IPS DF 4.7 (cell line): ENCODE data around the gene HEATR5B.

Source experiments
- DNase-seq: peaks from one replicate; pipeline ENCODE4 v3.0.0-alpha.2; 2013; ENCODE audit warnings: low spot score; ENCODE audit errors: extremely low read depth

The HEATR5B gene

GRCh38 chr2:37083873-37084794 is at the start of gene HEATR5B, which contains the start of gene GPATCH11:
HEATR5B (minus strand) TSS chr2:37084372; CDS start chr2:37083414, 958 bp downstream.
GPATCH11 (plus strand) TSS chr2:37084518; CDS start chr2:37088382, 3,864 bp downstream.
- peak; percentile 92 for DNase-seq

DNA sequence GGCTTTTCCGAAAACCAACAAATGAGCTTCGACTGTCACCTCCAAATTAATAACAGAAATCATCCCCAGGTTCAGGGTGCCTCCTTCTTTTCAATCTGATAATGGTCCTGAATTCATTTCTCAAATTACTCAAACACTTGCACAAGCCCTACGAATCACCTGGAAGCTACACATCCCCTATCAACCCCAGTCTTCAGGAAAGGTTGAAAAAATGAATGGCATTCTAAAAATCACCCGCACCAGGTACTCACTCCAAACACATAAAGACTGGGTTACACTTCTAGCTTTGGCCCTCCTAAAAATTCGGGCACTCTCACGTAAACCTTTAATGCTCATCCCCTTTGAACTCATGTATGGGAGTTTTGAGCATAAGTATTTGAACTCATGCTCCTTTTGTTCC is 48.7 kb upstream of the HEATR5B start:
- DNase-seq, result no peak

- DNase-seq, result no peak
Observed at GRCh38 chr2:37125416-37125815, 41.2 kb upstream of the HEATR5B start.

DNA sequence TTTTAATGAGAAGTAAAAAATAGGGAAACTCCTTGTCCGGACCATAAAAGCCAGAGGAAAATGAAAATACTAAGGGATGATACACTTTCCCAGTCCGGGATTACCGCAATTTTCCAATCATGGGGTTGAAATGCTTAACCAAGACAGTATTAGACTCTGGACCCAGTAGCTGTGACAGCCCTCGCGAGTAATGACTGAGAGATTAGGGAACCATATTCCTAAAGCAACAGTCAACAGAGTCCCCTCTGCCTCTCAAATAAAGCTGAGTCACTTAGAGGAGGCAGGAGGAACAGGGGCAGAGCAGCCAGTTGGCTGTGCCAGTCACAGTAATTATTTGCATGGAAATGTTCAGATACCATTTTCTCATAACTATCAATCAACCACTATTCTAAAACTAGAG is 35.0 kb upstream of the HEATR5B start:
- no peak for DNase-seq

DNA sequence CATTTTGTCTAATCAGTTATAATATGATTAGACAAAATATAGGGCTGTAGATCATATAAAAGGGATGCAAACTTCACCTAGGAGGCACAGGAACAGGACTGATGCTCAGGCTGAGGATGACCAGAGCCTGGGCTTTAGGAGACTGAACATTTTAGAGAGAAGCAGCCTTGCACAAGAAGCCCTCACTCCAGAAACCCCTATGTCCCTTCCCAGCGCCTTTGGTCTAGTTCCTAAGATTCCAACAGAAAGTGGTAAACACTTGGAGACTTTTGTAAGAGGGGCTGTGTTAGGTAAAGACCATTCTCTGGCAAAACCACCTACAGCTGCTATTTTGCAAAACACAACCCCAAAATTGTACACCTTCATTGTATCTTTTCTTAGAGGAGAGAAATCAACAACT is 33.4 kb upstream of the HEATR5B start:
- no peak for DNase-seq

DNA sequence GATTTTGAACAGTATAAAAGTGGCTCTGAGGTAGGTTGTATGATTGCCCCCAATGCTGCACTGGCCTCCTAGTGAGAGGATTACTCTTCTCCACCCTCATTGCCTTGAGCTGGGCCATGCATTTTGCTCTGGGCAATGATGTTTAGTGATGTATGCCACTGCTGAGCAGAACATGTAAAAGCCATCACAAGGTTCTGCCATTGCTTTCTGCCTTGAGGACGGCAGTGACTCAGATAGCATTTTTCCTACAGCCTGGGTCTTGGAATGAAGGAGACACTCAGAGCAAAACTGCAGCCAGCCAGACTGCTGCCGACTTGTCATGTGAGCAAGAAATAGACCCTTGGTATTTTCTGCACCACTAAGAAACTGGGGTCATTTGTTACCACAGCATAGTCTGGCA is 27.8 kb upstream of the HEATR5B start:
- DNase-seq, result no peak

- no peak for DNase-seq
Observed at GRCh38 chr2:37110306-37111212, 26.4 kb upstream of the HEATR5B start.

DNA sequence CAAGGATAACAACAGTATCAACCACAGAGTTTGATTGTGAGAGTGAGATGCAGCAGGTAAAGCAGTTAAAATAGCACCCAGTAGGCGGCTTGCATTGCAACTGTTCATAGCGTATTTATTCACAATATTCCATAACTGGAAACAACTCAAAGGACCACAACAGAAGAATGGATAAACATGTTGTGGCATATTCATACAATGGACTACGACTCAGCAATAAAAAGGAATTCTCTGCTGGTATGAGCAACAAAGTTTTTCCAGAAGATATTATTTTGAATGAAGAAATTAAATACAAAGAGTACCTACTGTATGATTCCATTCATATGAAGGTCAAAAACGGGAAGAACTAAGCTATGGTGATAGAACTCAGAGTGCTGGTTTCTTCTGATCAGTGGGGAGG is 25.4 kb upstream of the HEATR5B start:
- no peak for DNase-seq

DNA sequence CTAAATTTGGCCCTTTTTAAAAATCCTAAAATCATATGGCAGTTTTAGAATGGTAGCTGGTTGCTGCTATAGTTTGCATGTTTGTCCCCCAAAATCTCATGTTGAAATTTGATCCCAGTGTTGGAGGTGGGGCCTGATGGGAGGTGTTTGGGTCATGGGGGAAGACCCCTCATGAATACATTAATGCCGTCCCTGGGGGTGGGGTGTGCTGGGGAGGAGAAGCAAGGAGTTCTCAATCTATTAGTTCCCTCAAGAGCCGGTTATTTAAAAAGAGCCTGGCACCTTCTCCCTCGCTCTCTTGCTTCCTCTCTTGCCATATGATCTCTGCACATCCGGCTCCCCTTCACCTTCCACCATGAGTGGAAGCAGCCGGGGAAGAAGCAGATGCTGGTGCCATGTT is 21.0 kb upstream of the HEATR5B start:
- no peak for DNase-seq

GRCh38 chr2:37104178-37104577 is 20.0 kb upstream of the HEATR5B start:
- no peak for DNase-seq

- no peak for DNase-seq
Observed at GRCh38 chr2:37102588-37102987, 18.4 kb upstream of the HEATR5B start.

- no peak for DNase-seq
Observed at GRCh38 chr2:37100054-37100453, 15.9 kb upstream of the HEATR5B start.

DNA sequence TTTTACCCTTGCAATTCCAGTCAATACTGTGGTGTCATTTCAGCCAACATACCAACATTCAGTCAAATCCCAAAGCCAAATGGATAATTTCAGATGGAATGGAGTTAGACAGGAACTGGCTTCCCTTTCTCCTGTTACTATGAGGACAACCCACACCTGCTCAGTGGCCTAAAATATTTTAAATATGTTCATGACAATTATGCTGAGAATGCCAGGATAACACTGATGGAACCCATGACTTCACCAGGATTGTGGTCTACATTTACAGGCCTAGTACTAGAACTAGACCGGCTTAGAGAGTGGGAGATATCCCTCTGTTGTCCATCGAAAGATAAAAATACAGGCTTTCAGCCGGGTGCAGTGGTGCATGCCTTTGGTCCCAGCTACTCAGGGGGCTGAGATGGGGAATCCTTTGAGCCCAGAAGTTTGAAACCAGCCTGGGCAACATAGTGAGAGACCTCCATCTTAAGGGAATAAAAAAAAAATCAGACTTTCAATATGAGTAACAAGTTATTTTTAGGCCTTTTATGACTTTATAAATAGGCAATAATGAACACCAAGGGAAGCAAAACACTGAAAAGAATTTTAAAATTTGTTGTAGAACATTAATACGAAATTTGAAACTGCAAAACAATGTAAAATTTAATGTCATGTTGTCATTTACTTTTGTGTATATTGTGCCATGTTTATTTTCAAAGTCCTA is 14.4 kb upstream of the HEATR5B start:
- no peak for DNase-seq

DNA sequence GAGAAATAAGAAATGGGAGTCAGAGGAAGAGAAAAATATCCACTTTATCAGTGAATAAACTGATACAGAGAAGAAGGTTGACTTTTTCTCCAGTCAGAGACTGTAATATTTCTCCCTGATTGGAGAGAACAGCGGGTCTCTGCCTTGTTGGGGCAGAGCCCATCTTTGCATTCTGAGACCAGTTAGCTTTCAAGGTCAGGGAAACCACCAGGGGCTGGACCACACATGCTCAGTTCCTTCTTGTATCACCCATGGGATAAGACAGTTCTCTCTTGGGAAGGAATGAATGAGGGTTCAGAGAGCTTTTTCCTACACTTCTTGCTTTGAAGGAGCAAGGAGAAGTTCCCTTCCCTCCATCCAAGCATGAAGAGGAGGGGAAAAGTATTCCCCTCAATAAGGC is 12.4 kb upstream of the HEATR5B start:
- DNase-seq, result no peak

DNA sequence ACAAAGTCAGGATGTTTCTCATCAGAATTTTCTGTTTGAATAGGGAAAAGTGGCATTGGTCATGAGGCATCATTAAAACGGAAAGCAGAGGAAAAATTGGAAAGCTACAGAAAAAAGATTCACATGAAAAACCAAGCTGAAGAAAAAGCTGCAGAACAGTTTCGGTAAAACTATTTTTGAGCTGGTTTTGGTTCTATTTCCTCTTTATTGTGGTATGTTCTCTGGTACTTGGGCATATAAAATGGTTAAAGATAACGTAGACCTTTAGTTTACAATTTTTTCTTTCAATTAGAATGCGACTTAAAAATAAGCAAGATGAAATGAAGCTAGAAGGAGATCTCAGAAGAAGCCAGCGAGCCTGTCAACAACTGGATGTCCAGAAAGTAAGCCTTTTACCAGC is 7.7 kb upstream of the HEATR5B start:
- no peak for DNase-seq

DNA sequence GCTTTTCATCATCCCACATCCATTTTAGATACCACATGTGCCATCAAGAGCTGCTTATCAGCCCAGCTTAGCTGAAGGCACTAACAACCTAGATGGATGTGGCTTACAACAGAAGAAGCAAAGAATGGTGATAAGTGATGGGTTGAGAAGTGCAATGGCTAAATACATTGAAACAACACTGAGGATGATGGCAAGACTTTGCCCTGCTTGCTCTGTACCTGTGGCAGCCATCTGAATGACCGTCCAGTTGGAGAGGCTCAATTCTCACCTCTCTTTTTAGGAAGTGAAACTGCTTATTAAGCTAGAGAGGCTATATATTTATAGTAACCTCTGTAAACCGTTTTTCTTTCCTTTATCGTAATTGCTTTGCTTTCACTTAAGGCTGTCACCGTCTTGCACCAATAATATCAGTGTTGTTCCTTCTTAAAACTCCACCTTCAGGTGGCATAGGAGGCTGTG is 5.9 kb upstream of the HEATR5B start:
- DNase-seq, result no peak

DNA sequence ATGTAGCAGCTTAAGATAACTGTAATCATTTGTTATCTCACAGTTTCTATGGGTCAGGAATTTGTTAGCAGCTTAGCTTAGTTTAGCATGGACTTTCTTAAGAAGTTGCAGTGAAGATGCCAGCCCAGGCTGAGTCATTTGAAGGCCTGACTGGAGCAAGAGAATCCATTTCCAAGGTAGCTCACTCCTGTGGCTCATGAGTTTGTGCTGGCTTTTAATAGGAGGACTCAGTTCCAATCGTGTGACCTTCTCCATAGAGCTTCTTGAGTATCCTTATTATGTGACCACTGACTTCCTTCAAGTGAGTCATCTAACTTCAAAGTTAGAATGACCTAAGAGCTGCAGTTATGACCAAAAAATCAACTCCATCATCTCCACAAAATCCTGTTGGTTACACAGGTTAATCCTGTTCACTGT is 1.6 kb upstream of the HEATR5B start:
- no peak for DNase-seq

GRCh38 chr2:37084797-37085196 is 625 bp upstream of the HEATR5B start:
- no peak for DNase-seq

DNA sequence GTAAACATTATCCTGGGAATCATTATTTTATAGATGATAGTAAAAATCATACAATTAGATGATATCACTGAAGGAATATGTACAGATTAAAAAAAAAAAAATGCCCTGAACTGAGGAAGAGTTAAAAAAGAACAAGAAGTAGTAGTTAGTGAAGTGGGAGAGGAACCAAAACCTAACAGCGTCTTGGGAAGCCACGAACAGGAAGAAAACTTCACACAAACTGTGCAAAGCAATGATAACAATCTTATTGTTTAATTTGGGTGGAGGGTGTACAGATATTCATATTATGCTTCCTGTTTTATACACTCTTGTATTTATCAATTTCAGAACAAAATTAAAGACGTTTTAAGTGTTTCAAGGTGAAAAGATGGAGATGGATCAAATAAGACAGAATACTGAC is 3.5 kb downstream of the HEATR5B start:
- DNase-seq, result no peak

GRCh38 chr2:37080266-37080665 is 3.9 kb downstream of the HEATR5B start:
- DNase-seq, result no peak

DNA sequence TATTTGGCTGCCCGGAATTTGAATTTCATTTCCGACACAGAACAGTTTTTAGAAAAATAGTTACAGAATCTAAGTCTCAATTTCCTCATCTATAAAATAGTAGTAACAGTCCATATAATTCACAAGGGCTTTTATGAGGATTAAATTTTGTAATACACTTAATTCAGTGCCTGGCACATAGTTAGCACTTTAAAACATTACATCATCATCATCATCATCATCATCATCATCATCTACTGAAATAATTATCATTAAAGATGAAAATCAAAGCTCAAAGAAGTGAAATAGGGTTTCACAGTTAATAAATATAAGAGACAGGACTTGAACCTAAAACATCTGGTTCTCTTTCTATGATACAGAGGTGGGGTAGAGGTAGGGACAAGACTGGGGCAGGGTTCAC is 13.2 kb downstream of the HEATR5B start:
- no peak for DNase-seq
